ENCODE data around the gene PRRG2. TPM values are rescaled to one million over a fixed set of nuclear protein-coding genes. Genes with fewer than 3 reads are reported as not detected.
"Not testable (repeated sequence)": the region's sequence is repeated elsewhere in the genome, so short reads cannot be mapped to it uniquely, and the experiment has no call there.

Gene PRRG2
- total RNA-seq, 1 donor from 2014 or later, result 0.41 TPM

- DNase-seq (ENCODE audit: low spot score in 2 of 2) (no peak), FAIRE-seq (no peak)
These were observed 18.5 kb downstream of the PRRG2 start for GRCh38 chr19:49599378-49600295.

- no peak for FAIRE-seq
- DNase-seq (ENCODE audit: low spot score in 2 of 2), result no peak
These were observed 20.4 kb downstream of the PRRG2 start for GRCh38 chr19:49601482-49602038.

- DNase-seq (ENCODE audit: low spot score in 2 of 2) (no peak), FAIRE-seq (no peak)
These were observed 21.7 kb downstream of the PRRG2 start for GRCh38 chr19:49602806-49603205.

- FAIRE-seq, result no peak
These were observed 24.5 kb downstream of the PRRG2 start for GRCh38 chr19:49605605-49606004.

GRCh38 chr19:49609499-49610092 is 28.5 kb downstream of the PRRG2 start:
- FAIRE-seq (no peak), DNase-seq (ENCODE audit: low spot score in 2 of 2) (no peak)

More at GRCh38 chr19:49605605-49606004, 24.5 kb downstream of the PRRG2 start:
- no peak for DNase-seq (ENCODE audit: low spot score in 2 of 2)

GRCh38 chr19:49613374-49613773 is 32.3 kb downstream of the PRRG2 start:
- FAIRE-seq, result no peak
- DNase-seq (ENCODE audit: low spot score in 2 of 2), result no peak

GRCh38 chr19:49614096-49614833 is 33.1 kb downstream of the PRRG2 start:
- DNase-seq (ENCODE audit: low spot score in 2 of 2) (no peak), FAIRE-seq (no peak)

GRCh38 chr19:49615861-49616260 is 34.7 kb downstream of the PRRG2 start:
- no peak for FAIRE-seq
- no peak for DNase-seq (ENCODE audit: low spot score in 2 of 2)

- FAIRE-seq (no peak), DNase-seq (ENCODE audit: low spot score in 2 of 2) (no peak)
These were observed 35.4 kb downstream of the PRRG2 start for GRCh38 chr19:49616532-49616931.

GRCh38 chr19:49616945-49617344 is 35.8 kb downstream of the PRRG2 start:
- DNase-seq (ENCODE audit: low spot score in 2 of 2), result no peak
- FAIRE-seq, result no peak

GRCh38 chr19:49617860-49618259 is 36.7 kb downstream of the PRRG2 start:
- DNase-seq (ENCODE audit: low spot score in 2 of 2); FAIRE-seq: not testable (repeated sequence)

- no peak for FAIRE-seq
- DNase-seq (ENCODE audit: low spot score in 2 of 2), result no peak
These were observed 44.1 kb downstream of the PRRG2 start for GRCh38 chr19:49624967-49625910.

- DNase-seq (ENCODE audit: low spot score in 2 of 2) (no peak), FAIRE-seq (no peak)
These were observed 45.1 kb downstream of the PRRG2 start for GRCh38 chr19:49626226-49626625.

GRCh38 chr19:49629659-49630058 is 48.5 kb downstream of the PRRG2 start:
- FAIRE-seq (no peak), DNase-seq (ENCODE audit: low spot score in 2 of 2) (no peak)

- FAIRE-seq (no peak), DNase-seq (ENCODE audit: low spot score in 2 of 2) (no peak)
These were observed 50.0 kb downstream of the PRRG2 start for GRCh38 chr19:49631014-49631588.

GRCh38 chr19:49631610-49632192 is 50.6 kb downstream of the PRRG2 start:
- FAIRE-seq, result no peak
- no peak for DNase-seq (ENCODE audit: low spot score in 2 of 2)

- DNase-seq (ENCODE audit: low spot score in 2 of 2) (no peak), FAIRE-seq (no peak)
These were observed 51.5 kb downstream of the PRRG2 start for GRCh38 chr19:49632576-49632975.

GRCh38 chr19:49633273-49633672 is 52.2 kb downstream of the PRRG2 start:
- FAIRE-seq; DNase-seq (ENCODE audit: low spot score in 2 of 2): not testable (repeated sequence)
